ENCODE results near the gene SH2D3C.
A peak's percentile ranks its signal among the peaks of the same experiment; 100 is the strongest.
"Not testable (repeated sequence)": the region's sequence is repeated elsewhere in the genome, so short reads cannot be mapped to it uniquely, and the experiment has no call there.

Gene SH2D3C

DNA sequence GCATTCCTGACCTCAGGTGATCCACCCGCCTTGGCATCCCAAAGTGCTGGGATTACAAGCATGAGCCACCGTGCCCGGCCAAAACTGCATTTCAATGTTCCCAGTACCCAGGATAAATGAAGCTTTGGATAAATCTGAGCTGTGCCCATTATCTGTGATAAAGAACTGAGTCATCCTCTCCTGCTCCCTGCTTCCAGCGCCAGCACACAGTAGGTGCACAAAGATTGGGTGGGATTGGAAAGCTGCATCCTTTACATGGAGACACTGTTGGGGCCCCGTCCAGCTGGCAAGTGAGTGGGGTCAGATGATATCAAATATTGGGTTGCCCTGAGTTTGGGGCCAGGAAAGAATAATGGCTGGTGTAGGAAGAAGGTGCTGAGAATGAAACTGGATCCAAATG, 17.4 kb downstream of the SH2D3C start:
- no peak overlapping the region for H3K9ac ChIP-seq (ENCODE audit: low read length)
- no peak overlapping the region for H2BK5ac ChIP-seq (ENCODE audit: low read depth, low read length, poor library complexity, severe bottlenecking)
- H3K27me3 ChIP-seq (ENCODE audit: control insufficient read depth in 1 of 2, insufficient read depth in 1 of 2, low read length in 2 of 2): peaks cover 38 to 61% of the 10 kb centered on the region in 2 experiments
- H3K4me2 ChIP-seq (ENCODE audit: low read length, poor library complexity, severe bottlenecking): no peak overlapping the region
- H4K8ac ChIP-seq (ENCODE audit: low read length): no peak overlapping the region
- no peak overlapping the region for H3K4me3 ChIP-seq (ENCODE audit: insufficient read depth in 1 of 2, low read depth in 1 of 2, low read length in 2 of 2)
- no peak overlapping the region for H3K23ac ChIP-seq (ENCODE audit: low read length in 2 of 2)
- H3K36me3 ChIP-seq (ENCODE audit: control insufficient read depth in 1 of 2, insufficient read depth in 2 of 2, low read depth in 1 of 2, low read length in 2 of 2): no peaks in the 10 kb centered on the region
- no peak overlapping the region for H2AK5ac ChIP-seq (ENCODE audit: low read length, severe bottlenecking)
- H3K14ac ChIP-seq (ENCODE audit: low read length in 2 of 2): no peak overlapping the region
- no peak overlapping the region for H2AFZ ChIP-seq (ENCODE audit: low read depth, low read length)
- no peak overlapping the region for H3K27ac ChIP-seq (ENCODE audit: low read length, poor library complexity, severe bottlenecking)
- no peaks in the 10 kb centered on the region for H3K79me1 ChIP-seq (replicated peaks; ENCODE audit: low read length, poor library complexity, severe bottlenecking)
- H3K18ac ChIP-seq (ENCODE audit: low read depth in 1 of 2, low read length in 2 of 2): no peak overlapping the region
- H2BK12ac ChIP-seq (ENCODE audit: low read length in 2 of 2): no peak overlapping the region
- peaks cover 2% of the 10 kb centered on the region for H3K4me1 ChIP-seq (ENCODE audit: control insufficient read depth, insufficient read depth, low read depth, low read length)
- H2BK120ac ChIP-seq (ENCODE audit: low read depth, low read length): no peak overlapping the region
- no peak overlapping the region for H3K4ac ChIP-seq (ENCODE audit: low read depth in 1 of 2, low read length in 2 of 2)
- no peak for DNase-seq
- H3K9me3 ChIP-seq (ENCODE audit: control insufficient read depth, low read length): no peaks in the 10 kb centered on the region
- no peak overlapping the region for H4K91ac ChIP-seq (ENCODE audit: low read length)
- H2BK15ac ChIP-seq (ENCODE audit: low read depth, poor library complexity, severe bottlenecking): no peak overlapping the region
- WGBS: 90% methylated on average over 5 of the region's 5 CpGs

DNA sequence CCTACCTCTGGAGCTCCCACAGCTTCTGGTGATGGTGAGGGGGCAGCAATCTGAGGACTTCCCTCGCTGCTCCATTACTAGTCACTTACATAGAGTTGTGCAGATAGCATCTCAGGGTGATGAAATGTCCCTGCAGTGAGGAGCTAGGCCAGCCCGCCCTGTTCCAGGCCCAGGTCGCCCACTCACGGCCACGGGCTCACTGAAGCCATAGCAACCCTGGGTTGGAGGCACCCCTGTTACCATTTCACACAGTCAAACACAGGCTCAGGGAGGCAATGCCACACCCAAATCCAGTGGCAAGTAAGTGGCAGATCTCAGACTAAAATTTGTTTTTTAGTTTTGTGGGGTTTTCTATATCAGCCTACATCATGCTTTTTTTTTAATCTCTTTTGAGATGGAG, 19.6 kb downstream of the SH2D3C start:
- Histone ChIP-seq H2BK5ac (ENCODE audit: low read depth, low read length, poor library complexity, severe bottlenecking) (no peak overlapping the region), H3K4me3 (ENCODE audit: insufficient read depth in 1 of 2, low read depth in 1 of 2, low read length in 2 of 2) (no peak overlapping the region), H3K27me3 (ENCODE audit: control insufficient read depth in 1 of 2, insufficient read depth in 1 of 2, low read length in 2 of 2) (peaks cover 52 to 60% of the 10 kb centered on the region in 2 experiments), H2BK15ac (ENCODE audit: low read depth, poor library complexity, severe bottlenecking) (peak overlapping the region; percentile 49), H2BK12ac (ENCODE audit: low read length in 2 of 2) (no peak overlapping the region), H3K79me1 (replicated peaks; ENCODE audit: low read length, poor library complexity, severe bottlenecking) (no peaks in the 10 kb centered on the region), H3K4me1 (ENCODE audit: control insufficient read depth, insufficient read depth, low read depth, low read length) (peaks cover 8% of the 10 kb centered on the region), H4K8ac (ENCODE audit: low read length) (no peak overlapping the region), H2AFZ (ENCODE audit: low read depth, low read length) (no peak overlapping the region), H4K91ac (ENCODE audit: low read length) (no peak overlapping the region), H3K9me3 (ENCODE audit: control insufficient read depth, low read length) (no peaks in the 10 kb centered on the region), H2BK120ac (ENCODE audit: low read depth, low read length) (no peak overlapping the region), H3K27ac (ENCODE audit: low read length, poor library complexity, severe bottlenecking) (no peak overlapping the region), H3K36me3 (ENCODE audit: control insufficient read depth in 1 of 2, insufficient read depth in 2 of 2, low read depth in 1 of 2, low read length in 2 of 2) (no peaks in the 10 kb centered on the region), H3K18ac (ENCODE audit: low read depth in 1 of 2, low read length in 2 of 2) (no peak overlapping the region), H3K4me2 (ENCODE audit: low read length, poor library complexity, severe bottlenecking) (no peak overlapping the region), H3K14ac (ENCODE audit: low read length in 2 of 2) (no peak overlapping the region), H3K9ac (ENCODE audit: low read length) (no peak overlapping the region), H2AK5ac (ENCODE audit: low read length, severe bottlenecking) (no peak overlapping the region), H3K4ac (ENCODE audit: low read depth in 1 of 2, low read length in 2 of 2) (no peak overlapping the region), H3K23ac (ENCODE audit: low read length in 2 of 2) (no peak overlapping the region)
- WGBS: 94% methylated on average over 5 of the region's 5 CpGs
- no peak for DNase-seq

DNA sequence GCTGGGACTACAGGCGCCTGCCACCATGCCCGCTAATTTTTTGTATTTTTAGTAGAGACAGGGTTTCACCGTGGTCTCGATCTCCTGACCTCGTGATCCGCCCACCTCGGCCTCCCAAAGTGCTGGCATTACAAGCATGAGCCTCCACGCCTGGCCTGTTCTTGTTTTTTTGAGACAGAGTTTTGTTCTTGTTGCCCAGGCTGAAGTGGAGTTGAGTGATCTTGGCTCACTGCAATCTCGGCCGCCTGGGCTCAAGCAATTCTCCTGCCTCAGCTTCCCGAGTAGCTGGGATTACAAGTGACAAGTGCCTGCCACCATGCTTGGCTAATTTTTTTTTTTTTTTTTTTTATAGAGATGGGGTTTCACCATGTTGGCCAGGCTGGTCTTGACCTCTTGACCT, 21.7 kb downstream of the SH2D3C start:
- not testable (repeated sequence) for H4K91ac ChIP-seq (ENCODE audit: low read length); H2BK15ac ChIP-seq (ENCODE audit: low read depth, poor library complexity, severe bottlenecking); H3K18ac ChIP-seq (ENCODE audit: low read depth in 1 of 2, low read length in 2 of 2); H3K36me3 ChIP-seq (ENCODE audit: control insufficient read depth in 1 of 2, insufficient read depth in 2 of 2, low read depth in 1 of 2, low read length in 2 of 2); H2AFZ ChIP-seq (ENCODE audit: low read depth, low read length); H3K23ac ChIP-seq (ENCODE audit: low read length in 2 of 2); H2BK12ac ChIP-seq (ENCODE audit: low read length in 2 of 2); H3K14ac ChIP-seq (ENCODE audit: low read length in 2 of 2); H3K9ac ChIP-seq (ENCODE audit: low read length); H3K4ac ChIP-seq (ENCODE audit: low read depth in 1 of 2, low read length in 2 of 2); H2BK5ac ChIP-seq (ENCODE audit: low read depth, low read length, poor library complexity, severe bottlenecking); H2AK5ac ChIP-seq (ENCODE audit: low read length, severe bottlenecking); H3K27ac ChIP-seq (ENCODE audit: low read length, poor library complexity, severe bottlenecking); H4K8ac ChIP-seq (ENCODE audit: low read length); H3K4me1 ChIP-seq (ENCODE audit: control insufficient read depth, insufficient read depth, low read depth, low read length); H3K9me3 ChIP-seq (ENCODE audit: control insufficient read depth, low read length); H3K4me3 ChIP-seq (ENCODE audit: insufficient read depth in 1 of 2, low read depth in 1 of 2, low read length in 2 of 2); H2BK120ac ChIP-seq (ENCODE audit: low read depth, low read length); H3K79me1 ChIP-seq (replicated peaks; ENCODE audit: low read length, poor library complexity, severe bottlenecking); H3K4me2 ChIP-seq (ENCODE audit: low read length, poor library complexity, severe bottlenecking); DNase-seq
- 76% methylated on average over 11 of the region's 11 CpGs for WGBS
- H3K27me3 ChIP-seq (ENCODE audit: control insufficient read depth in 1 of 2, insufficient read depth in 1 of 2, low read length in 2 of 2): peaks cover 54 to 61% of the 10 kb centered on the region in 2 experiments

DNA sequence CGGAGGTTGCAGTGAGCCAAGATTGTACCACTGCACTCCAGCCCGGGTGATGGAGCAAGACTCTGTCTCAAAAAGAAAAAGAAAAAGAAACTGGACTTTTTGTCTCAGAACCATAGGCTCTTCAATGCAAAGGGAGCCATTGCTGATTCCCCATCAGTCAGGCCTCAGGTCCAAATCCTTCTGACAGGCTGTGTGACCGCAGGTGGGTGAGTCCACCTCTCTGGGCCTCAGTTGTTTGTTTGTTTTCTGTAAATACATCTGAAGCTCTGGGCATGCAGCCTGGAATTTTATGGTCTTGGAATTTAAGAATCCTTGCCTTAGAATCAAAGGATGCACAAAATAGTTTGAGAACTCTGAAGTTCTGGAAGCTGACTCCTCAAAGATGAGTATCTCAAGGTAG, 22.2 kb downstream of the SH2D3C start:
- no peak overlapping the region for H4K8ac ChIP-seq (ENCODE audit: low read length)
- DNase-seq: no peak
- no peaks in the 10 kb centered on the region for H3K36me3 ChIP-seq (ENCODE audit: control insufficient read depth in 1 of 2, insufficient read depth in 2 of 2, low read depth in 1 of 2, low read length in 2 of 2)
- no peak overlapping the region for H3K9ac ChIP-seq (ENCODE audit: low read length)
- peaks cover 6% of the 10 kb centered on the region for H3K4me1 ChIP-seq (ENCODE audit: control insufficient read depth, insufficient read depth, low read depth, low read length)
- H2BK5ac ChIP-seq (ENCODE audit: low read depth, low read length, poor library complexity, severe bottlenecking): no peak overlapping the region
- H3K27ac ChIP-seq (ENCODE audit: low read length, poor library complexity, severe bottlenecking): no peak overlapping the region
- no peak overlapping the region for H2BK120ac ChIP-seq (ENCODE audit: low read depth, low read length)
- H3K4ac ChIP-seq (ENCODE audit: low read depth in 1 of 2, low read length in 2 of 2): no peak overlapping the region
- H3K18ac ChIP-seq (ENCODE audit: low read depth in 1 of 2, low read length in 2 of 2): no peak overlapping the region
- H3K4me2 ChIP-seq (ENCODE audit: low read length, poor library complexity, severe bottlenecking): no peak overlapping the region
- no peak overlapping the region for H3K14ac ChIP-seq (ENCODE audit: low read length in 2 of 2)
- no peaks in the 10 kb centered on the region for H3K9me3 ChIP-seq (ENCODE audit: control insufficient read depth, low read length)
- no peak overlapping the region for H2BK12ac ChIP-seq (ENCODE audit: low read length in 2 of 2)
- H2AFZ ChIP-seq (ENCODE audit: low read depth, low read length): no peak overlapping the region
- WGBS: 99% methylated on average over 3 of the region's 3 CpGs
- no peak overlapping the region for H4K91ac ChIP-seq (ENCODE audit: low read length)
- H3K27me3 ChIP-seq (ENCODE audit: control insufficient read depth in 1 of 2, insufficient read depth in 1 of 2, low read length in 2 of 2): peaks cover 53 to 60% of the 10 kb centered on the region in 2 experiments
- H2AK5ac ChIP-seq (ENCODE audit: low read length, severe bottlenecking): no peak overlapping the region
- no peak overlapping the region for H3K23ac ChIP-seq (ENCODE audit: low read length in 2 of 2)
- H3K4me3 ChIP-seq (ENCODE audit: insufficient read depth in 1 of 2, low read depth in 1 of 2, low read length in 2 of 2): no peak overlapping the region
- no peak overlapping the region for H2BK15ac ChIP-seq (ENCODE audit: low read depth, poor library complexity, severe bottlenecking)
- no peaks in the 10 kb centered on the region for H3K79me1 ChIP-seq (replicated peaks; ENCODE audit: low read length, poor library complexity, severe bottlenecking)
